A673 (cell line): Measurements from ENCODE around the gene CAPN6. TPM values are rescaled to one million over a fixed set of nuclear protein-coding genes. Genes with fewer than 3 reads are reported as not detected.

Experiments
- BruUV-seq: library from RNA; stranded (reverse); fragments of 400-500 nt; replicated peaks from 2 replicates; lab custom pipeline; 2021; lab: Mats Ljungman, UMichigan
- CTCF ChIA-PET: fragments of 300-600 bp; sonication (Branson Sonifier 250); formaldehyde crosslinking; loops from one replicate; lab custom pipeline; 2022; ENCODE audit warnings: antibody characterized with exemption; lab: Charles Lee
- POLR2A ChIA-PET: fragments of 300-600 bp; sonication (Branson Sonifier 250); formaldehyde crosslinking; loops from one replicate; lab custom pipeline; 2022; ENCODE audit warnings: antibody characterized with exemption; ENCODE audit not compliant: low non-redundant PET; lab: Charles Lee
- DNase-seq: peaks from one replicate; pipeline ENCODE4 v3.0.0-alpha.2; 2015; ENCODE audit warnings: low spot score
- H3K27ac ChIP-seq: fragments of 200-600 bp; sonication (generic); 2 replicates; pipeline ENCODE4 v1.5.1; 2016; ENCODE audit warnings: mixed run types, low read depth, mild to moderate bottlenecking, mixed read lengths, antibody characterized with exemption, low read length; ENCODE audit not compliant: poor library complexity, severe bottlenecking
- H3K27me3 ChIP-seq: fragments of 200-600 bp; sonication (generic); replicated peaks from 2 replicates; pipeline ENCODE4 v1.6.1; 2017; ENCODE audit warnings: mixed run types, low read depth, mild to moderate bottlenecking, mixed read lengths, antibody characterized with exemption, low read length; ENCODE audit not compliant: insufficient read depth, poor library complexity
- H3K36me3 ChIP-seq: fragments of 200-600 bp; sonication (generic); 2 replicates; pipeline ENCODE4 v1.6.1; 2016; ENCODE audit warnings: mixed run types, mild to moderate bottlenecking, mixed read lengths, antibody characterized with exemption, low read length; ENCODE audit not compliant: insufficient read depth, poor library complexity, severe bottlenecking
- H3K4me1 ChIP-seq: fragments of 200-600 bp; sonication (generic); 2 replicates; pipeline ENCODE4 v1.6.1; 2017; ENCODE audit warnings: mixed run types, mild to moderate bottlenecking, mixed read lengths, antibody characterized with exemption, low read length; ENCODE audit not compliant: insufficient read depth, poor library complexity, severe bottlenecking
- H3K4me3 ChIP-seq: fragments of 200-600 bp; sonication (generic); 2 replicates; pipeline ENCODE4 v1.5.1; 2016; ENCODE audit warnings: low read depth, mixed run types, mild to moderate bottlenecking, mixed read lengths, low read length; ENCODE audit not compliant: poor library complexity, severe bottlenecking
- H3K9me3 ChIP-seq: fragments of 200-600 bp; sonication (generic); 2 replicates; pipeline ENCODE4 v1.6.1; 2016; ENCODE audit warnings: mixed run types, low read depth, mild to moderate bottlenecking, mixed read lengths, antibody characterized with exemption, low read length; ENCODE audit not compliant: poor library complexity, severe bottlenecking
- CTCF ChIP-seq: fragments of 300-800, 200-600 bp; sonication (generic); conservative IDR thresholded peaks from 2 replicates; pipeline ENCODE4 v1.5.1; 2017; ENCODE audit warnings: low read depth, mild to moderate bottlenecking, antibody characterized with exemption, low read length, moderate library complexity, mixed read lengths
- EZH2 ChIP-seq: fragments of 200-600 bp; sonication (generic); IDR thresholded peaks from 2 replicates; pipeline ENCODE4 v1.6.1; 2017; ENCODE audit warnings: borderline replicate concordance, low read depth, mild to moderate bottlenecking, mixed read lengths, antibody characterized with exemption, low read length; ENCODE audit not compliant: poor library complexity, severe bottlenecking
- intact Hi-C: fragments of 100-400 bp; cut with micrococcal nuclease; formaldehyde crosslinking; loops from one replicate; pipeline ENCODE4 v1.10.0; 2022; ENCODE audit not compliant: unreplicated experiment
- total RNA-seq: library from RNA; stranded (reverse); gene quantifications from 2 replicates; pipeline ENCODE4 v1.2.3, GENCODE V29; 2021

Gene CAPN6
- total RNA-seq, 1 experiment from 2014 or later, result 0.28 TPM

- BruUV-seq, result no TSS peak
- no peaks in the 10 kb centered on the region for H3K4me1 ChIP-seq
- H3K9me3 ChIP-seq, result no peaks in the 10 kb centered on the region
- H3K4me3 ChIP-seq, result no peak overlapping the region
- no peaks in the 10 kb centered on the region for H3K36me3 ChIP-seq
- CTCF ChIA-PET, result no interaction called here
- intact Hi-C loops, result no loop called here
- DNase-seq, result no peak
- POLR2A ChIA-PET, result no interaction called here
- H3K27me3 ChIP-seq, result peaks cover 25% of the 10 kb centered on the region
- no peak overlapping the region for H3K27ac ChIP-seq
- TF ChIP-seq CTCF (no peak), EZH2 (no peak)
Measured at GRCh38 chrX:111216293-111216801, 53.9 kb downstream of the CAPN6 start.

GRCh38 chrX:111207851-111208250 lies 62.4 kb downstream of the CAPN6 start:
- BruUV-seq, result no TSS peak
- no peaks in the 10 kb centered on the region for H3K4me1 ChIP-seq
- CTCF ChIA-PET, result no interaction called here
- no peak for DNase-seq
- intact Hi-C loops, result no loop called here
- H3K9me3 ChIP-seq, result no peaks in the 10 kb centered on the region
- TF ChIP-seq EZH2, result no peak
- no peak for TF ChIP-seq CTCF
- H3K36me3 ChIP-seq, result no peaks in the 10 kb centered on the region
- POLR2A ChIA-PET, result no interaction called here
- H3K4me3 ChIP-seq, result no peak overlapping the region
- no peak overlapping the region for H3K27ac ChIP-seq
- H3K27me3 ChIP-seq, result peaks cover 25% of the 10 kb centered on the region

- ChIA-PET POLR2A (no interaction called here), CTCF (no interaction called here)
- Histone ChIP-seq H3K27ac (no peak overlapping the region), H3K4me3 (no peak overlapping the region), H3K9me3 (no peaks in the 10 kb centered on the region), H3K36me3 (no peaks in the 10 kb centered on the region), H3K4me1 (no peaks in the 10 kb centered on the region), H3K27me3 (peaks cover 44% of the 10 kb centered on the region)
- BruUV-seq, result no TSS peak
- TF ChIP-seq CTCF (no peak), EZH2 (no peak)
- intact Hi-C loops, result no loop called here
- no peak for DNase-seq
Measured at GRCh38 chrX:111200327-111200726, 70.0 kb downstream of the CAPN6 start.
